GM18511 (cell line): Measurements from ENCODE around the gene TIAM1.

ENCODE experiments used
- ATAC-seq: cut with Tn5 transposase; IDR thresholded peaks from one replicate; pipeline ENCODE4 v1.9.1; 2021; ENCODE audit warnings: mild to moderate bottlenecking, moderate library complexity; ENCODE audit not compliant: unreplicated experiment

The TIAM1 gene

DNA sequence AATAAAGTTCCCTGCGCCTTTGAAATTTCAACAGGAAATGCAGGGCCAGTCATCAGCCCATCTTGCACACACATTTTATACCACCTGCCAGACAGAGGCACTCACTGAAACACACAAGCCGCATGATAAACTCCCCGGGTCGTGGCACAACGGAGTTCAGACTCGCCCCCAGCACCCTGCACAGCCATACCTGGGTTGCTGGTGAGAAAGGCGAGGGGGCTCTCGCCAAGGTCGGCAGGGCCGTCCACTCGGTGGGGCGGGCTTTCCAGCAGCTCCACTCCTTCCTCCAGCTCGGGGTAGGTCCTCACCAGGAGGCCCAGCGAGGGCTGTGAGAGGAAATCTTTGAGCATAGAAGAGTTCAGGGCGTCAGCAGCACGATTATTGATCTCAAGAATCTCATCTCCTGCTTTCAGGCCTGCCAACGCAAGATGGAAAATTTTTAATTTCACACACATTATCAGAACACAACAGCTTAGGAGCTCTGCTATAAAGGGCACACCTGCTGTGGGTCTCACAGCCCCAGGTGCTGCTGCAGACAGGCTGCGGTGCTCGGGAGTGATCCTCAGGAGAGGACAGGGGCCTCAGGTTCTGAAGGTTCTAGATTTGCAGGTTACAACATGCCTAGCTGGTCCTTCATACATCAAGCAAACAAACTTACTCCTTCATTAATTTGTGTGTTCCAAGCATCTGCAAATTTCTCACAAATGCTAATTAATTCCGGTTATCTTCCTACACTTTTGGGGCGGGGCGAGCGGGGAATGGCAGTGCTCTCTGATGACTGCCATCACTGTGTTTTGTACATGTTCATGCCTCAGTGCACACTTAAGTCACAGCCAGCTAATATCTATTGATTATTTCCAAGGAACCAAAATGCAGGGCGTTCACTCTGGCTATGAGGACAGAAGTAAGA is 161.6 kb downstream of the TIAM1 start:
- no peak for ATAC-seq

DNA sequence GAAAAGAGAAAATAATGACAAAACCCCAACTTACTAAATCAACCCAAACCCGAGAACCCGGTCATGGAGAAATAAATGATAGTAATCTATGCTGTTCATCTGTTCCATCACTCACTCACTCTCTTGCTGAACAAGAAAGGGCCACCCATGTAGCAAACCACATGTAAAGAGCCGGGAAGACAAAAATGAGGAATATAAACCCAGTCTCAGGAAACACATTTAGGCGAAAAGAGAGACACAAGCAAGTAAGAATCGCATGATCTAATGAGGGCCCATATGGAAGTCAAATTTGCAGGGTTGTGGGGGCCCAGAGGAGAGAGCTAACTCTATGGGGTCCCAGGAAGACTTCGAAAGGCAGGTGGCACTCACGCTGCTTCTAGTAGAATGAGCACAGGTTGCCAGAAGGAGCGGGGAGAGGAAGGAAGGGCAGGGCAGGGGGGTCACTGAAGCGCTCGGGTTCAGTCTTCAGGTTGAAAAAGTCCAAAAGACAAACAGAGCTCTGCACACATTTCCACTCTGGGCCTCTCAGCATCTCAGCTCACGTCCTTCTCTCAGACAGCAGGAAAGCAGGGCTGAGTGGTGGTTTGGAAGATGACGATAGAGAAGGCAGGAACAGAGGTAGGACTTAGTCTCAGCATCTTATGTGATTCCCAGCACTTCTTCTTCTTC is 162.8 kb downstream of the TIAM1 start:
- no peak for ATAC-seq

- no peak for ATAC-seq
These were observed 163.6 kb downstream of the TIAM1 start for GRCh38 chr21:31180256-31181081.

DNA sequence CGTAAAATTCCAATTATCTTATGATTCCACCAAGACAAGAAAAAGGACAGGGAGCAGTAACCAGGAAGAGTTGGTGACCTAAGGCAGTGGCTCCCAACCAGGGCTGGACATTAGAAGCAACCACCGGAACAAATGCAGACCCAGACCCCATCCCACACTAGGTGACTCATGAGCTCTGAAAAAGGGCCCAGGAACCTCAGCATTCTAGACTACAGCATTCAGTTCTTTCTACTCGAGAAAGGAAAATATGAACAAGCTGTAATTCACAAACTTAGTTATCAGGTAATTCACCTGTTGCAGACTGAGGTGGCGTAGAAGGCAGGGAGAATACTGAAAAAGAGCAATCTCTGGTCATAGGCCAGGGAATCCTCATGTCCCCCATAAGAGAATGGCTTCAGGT is 167.3 kb downstream of the TIAM1 start:
- ATAC-seq: no peak

GRCh38 chr21:31176080-31176551 is 167.9 kb downstream of the TIAM1 start:
- no peak for ATAC-seq

DNA sequence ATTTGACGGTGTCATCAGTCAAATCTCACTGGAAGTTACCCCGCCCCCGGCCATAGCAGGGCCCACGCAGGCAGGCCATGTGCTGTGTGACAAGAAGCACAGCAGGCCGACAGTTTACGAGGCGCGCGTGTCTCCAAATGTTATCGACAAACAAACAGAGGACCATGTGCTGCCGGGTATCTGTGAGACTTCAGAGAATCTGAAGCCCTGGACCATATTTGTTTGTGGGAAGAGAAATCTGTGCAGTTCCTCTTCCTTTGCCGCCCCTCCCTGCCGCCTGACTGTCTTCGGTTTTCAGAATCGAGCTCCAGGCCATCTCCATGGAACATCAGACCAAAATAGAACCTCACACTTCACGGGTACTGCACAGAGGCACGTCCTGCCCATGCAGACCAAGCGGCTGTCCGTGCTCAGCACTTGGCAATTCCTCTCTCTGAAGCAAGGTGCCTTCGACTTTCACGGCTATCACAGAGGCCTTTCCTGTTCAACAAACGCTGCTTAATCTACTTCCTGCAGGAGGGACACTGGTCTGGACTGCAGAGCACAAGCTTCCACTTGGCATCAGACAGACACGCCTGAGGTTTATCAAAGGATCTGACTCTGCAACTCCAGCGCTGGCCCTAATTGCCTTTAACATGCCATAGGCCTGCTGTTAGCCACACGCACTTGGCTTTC is 170.0 kb downstream of the TIAM1 start:
- no peak for ATAC-seq

GRCh38 chr21:31172328-31172727 is 171.7 kb downstream of the TIAM1 start:
- no peak for ATAC-seq

GRCh38 chr21:31164713-31165694 is 179.1 kb downstream of the TIAM1 start:
- ATAC-seq: no peak

- no peak for ATAC-seq
These were observed 181.2 kb downstream of the TIAM1 start for GRCh38 chr21:31162827-31163226.

GRCh38 chr21:31162079-31162699 is 181.9 kb downstream of the TIAM1 start:
- no peak for ATAC-seq

GRCh38 chr21:31161157-31161556 is 182.9 kb downstream of the TIAM1 start:
- ATAC-seq: no peak

DNA sequence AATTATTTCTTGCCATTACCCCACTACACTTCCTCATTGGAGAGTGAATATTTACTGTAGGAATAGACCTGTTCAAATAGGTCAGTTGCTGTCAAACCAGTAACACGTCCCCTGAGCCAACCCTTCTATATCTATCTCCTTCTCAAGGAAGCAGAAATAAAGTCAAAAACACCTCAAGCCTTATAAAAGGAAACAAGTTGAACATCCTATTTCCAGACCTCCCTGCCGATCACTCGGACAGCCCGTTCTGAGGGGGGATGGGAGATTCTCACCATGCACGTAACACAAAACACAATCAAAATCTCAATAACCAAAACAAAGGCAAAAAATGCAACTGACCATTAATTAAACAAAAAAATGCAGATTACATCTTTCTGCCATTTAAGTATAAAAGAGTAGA is 184.3 kb downstream of the TIAM1 start:
- ATAC-seq: no peak

DNA sequence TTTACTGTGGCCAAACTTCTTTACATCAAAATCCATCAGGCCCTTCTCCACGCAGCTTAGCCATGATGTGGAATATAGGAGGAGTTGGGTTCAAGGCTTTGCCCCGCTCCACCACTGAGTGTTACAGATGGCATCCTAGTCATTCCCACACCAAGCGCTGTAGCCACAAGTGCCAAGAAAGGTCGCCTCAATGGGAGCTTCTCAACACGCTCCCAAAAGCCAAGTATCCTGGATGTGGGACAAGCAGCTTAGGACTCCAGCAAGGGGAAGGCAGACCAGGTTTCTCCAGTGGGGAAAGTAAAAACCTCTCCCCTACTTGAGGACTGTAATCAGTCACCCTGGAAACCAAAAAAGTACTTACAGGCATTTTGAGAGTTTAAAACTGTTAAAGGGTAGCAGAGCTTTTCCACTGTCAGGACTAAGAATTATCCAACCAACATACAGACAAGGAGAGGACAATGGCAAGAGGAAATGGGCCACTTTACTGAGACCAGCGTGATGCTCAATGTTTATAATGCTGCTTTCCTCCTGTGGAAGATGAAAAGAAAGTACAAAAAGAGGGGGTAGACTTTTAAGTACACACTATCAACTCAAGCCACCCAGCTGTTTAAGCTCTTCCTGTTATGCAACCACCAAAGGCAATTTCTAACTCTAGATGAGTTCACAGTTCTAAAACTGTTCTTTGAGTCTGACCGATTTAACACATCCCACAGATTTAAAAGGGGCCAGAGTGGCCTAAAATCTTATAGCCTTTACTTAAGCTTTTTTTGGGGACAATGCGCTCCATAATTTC is 185.1 kb downstream of the TIAM1 start:
- ATAC-seq: no peak

- ATAC-seq: no peak
These were observed 186.3 kb downstream of the TIAM1 start for GRCh38 chr21:31157756-31158155.

GRCh38 chr21:31156662-31157061 is 187.4 kb downstream of the TIAM1 start:
- no peak for ATAC-seq

GRCh38 chr21:31156169-31156568 is 187.9 kb downstream of the TIAM1 start:
- ATAC-seq: no peak

DNA sequence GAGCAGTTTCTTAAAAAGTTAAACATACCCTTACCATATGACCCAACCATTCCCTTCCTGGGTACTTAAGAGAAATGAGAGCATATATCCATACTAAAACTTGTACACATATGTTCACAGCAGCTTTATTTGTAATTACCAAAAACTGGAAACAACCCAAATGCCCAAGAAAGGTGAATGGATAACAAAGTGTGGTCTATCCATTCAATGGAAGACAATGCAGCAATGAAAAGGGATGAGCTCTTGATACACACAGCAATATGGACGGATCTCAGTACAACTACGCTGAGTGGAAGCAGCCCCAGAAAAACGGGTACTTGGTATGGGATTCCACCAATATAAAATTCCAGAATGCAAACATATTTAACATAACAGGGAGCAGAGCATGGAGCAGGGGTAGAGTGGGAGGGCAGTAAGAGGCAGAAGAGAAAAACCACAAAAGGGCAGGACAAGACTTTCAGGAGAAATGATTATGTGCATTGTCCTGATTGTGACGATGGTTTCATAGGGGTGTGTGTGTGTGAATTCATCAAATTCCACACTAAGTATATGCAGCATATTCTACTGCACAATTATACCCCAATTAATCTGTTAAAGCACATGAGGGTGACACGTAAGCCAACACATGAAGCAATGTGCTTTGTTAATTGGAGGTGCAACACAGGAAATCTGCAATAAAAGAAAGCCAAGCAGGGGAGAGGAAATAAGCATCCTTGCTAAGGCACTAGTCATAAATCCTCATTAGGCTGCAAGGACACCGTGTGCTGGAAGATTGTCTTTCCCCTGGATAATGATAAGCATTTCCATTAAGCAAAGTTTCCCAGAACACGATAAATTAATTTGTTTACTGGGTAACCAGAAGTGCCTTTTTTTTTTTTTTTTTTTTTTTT is 192.7 kb downstream of the TIAM1 start:
- no peak for ATAC-seq
